ENCODE data around the gene CA12.

DNA sequence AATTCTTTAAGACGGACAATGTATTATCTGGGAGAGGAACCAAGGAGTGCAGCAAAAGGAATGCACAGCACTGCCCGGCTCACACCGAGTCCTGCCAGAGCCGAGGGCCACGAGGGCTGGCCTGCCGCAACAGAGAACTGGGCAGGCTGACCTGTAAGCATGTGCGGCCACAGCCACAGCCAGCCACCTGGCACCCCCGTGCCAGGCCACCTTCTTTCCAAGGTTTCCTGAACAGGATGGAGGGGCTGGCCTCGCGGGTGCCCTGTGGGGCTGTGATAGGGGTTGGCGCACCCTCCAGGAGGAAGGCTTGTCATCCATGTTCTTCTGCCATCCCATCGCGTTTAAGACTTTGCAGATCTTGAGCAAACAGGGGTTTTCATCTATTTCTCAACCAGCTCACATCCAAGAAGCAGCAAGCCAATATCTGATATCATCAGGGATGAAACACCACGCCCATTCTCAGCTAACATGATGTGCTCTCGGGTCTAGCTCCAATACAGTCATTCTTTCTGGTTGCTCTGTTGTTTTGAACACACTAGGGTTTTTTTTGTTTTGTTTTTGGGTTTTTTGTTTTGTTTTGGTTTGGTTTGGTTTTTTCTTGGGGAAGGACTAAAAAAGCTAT, 10.2 kb downstream of the CA12 start:
- TF ChIP-seq, protein P1, sequence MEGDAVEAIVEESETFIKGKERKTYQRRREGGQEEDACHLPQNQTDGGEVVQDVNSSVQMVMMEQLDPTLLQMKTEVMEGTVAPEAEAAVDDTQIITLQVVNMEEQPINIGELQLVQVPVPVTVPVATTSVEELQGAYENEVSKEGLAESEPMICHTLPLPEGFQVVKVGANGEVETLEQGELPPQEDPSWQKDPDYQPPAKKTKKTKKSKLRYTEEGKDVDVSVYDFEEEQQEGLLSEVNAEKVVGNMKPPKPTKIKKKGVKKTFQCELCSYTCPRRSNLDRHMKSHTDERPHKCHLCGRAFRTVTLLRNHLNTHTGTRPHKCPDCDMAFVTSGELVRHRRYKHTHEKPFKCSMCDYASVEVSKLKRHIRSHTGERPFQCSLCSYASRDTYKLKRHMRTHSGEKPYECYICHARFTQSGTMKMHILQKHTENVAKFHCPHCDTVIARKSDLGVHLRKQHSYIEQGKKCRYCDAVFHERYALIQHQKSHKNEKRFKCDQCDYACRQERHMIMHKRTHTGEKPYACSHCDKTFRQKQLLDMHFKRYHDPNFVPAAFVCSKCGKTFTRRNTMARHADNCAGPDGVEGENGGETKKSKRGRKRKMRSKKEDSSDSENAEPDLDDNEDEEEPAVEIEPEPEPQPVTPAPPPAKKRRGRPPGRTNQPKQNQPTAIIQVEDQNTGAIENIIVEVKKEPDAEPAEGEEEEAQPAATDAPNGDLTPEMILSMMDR (conservative IDR thresholded peaks at IDR 0.05 in 1 of 2, IDR thresholded peaks at IDR 0.05 in 1 of 2; ENCODE audit: extremely low read depth in 1 of 2, insufficient read depth in 1 of 2, low read depth in 1 of 2, low read length in 2 of 2), result no peak
- no peak for TF ChIP-seq EZH2 (IDR thresholded peaks at IDR 0.05; ENCODE audit: borderline replicate concordance, low read length)

Measured in mammary epithelial cell (primary cell).